HEK293 (cell line): ENCODE data around the gene CTCFL.

Experiments used
- CTCF ChIA-PET: fragments of 350-600 bp; formaldehyde crosslinking; extraction: SDS; loops from one replicate; lab custom pipeline; 2021; ENCODE audit warnings: antibody characterized with exemption; lab: Yijun Ruan, JAX
- POLR2A ChIA-PET: fragments of 300-600 bp; formaldehyde crosslinking; extraction: SDS; loops from one replicate; lab custom pipeline; 2020; ENCODE audit warnings: antibody characterized with exemption, inconsistent platforms; lab: Yijun Ruan, JAX
- H3K27ac ChIP-seq: fragments of 200-500 bp; sonication (Bioruptor generic); 2 replicates; pipeline ENCODE4 v1.5.1; 2014; ENCODE audit warnings: low read depth, low read length, control low read depth, inconsistent platforms; ENCODE audit errors: extremely low read depth
- H3K36me3 ChIP-seq, 2 experiments: fragments of 200-500 bp in 1 of 2; sonication (Bioruptor generic) in 1 of 2; 1 replicate in 1 of 2; 2 replicates in 1 of 2; pipeline ENCODE4 v1.5.1; 2014 to 2017; ENCODE audit warnings: inconsistent platforms in 2 of 2, low read length in 2 of 2; ENCODE audit not compliant: control insufficient read depth in 2 of 2, insufficient read depth in 1 of 2
- H3K4me1 ChIP-seq: fragments of 200-500 bp; sonication (Bioruptor generic); 2 replicates; pipeline ENCODE4 v1.5.1; 2014; ENCODE audit warnings: mild to moderate bottlenecking, low read length, inconsistent platforms; ENCODE audit not compliant: control insufficient read depth, insufficient read depth
- H3K4me3 ChIP-seq: 2 replicates; pipeline ENCODE4 v1.5.1; 2011; ENCODE audit warnings: low read depth, mild to moderate bottlenecking, control low read depth, low read length, moderate library complexity
- H3K9me3 ChIP-seq: fragments of 200-500 bp; sonication (Bioruptor generic); 2 replicates; pipeline ENCODE4 v1.5.1; 2014; ENCODE audit warnings: low read depth, low read length, inconsistent platforms; ENCODE audit not compliant: control insufficient read depth, insufficient read depth
- BCL11B ChIP-seq: fragments of 450-650 bp; formaldehyde crosslinking; IDR thresholded peaks from 2 replicates; pipeline ENCODE4 v1.5.1; 2016; ENCODE audit warnings: low read depth, missing biosample characterization, missing genetic modification characterization
- OVOL3 ChIP-seq: fragments of 450-650 bp; formaldehyde crosslinking; IDR thresholded peaks from 2 replicates; pipeline ENCODE4 v1.5.1; 2016; ENCODE audit warnings: missing biosample characterization, missing genetic modification characterization
- PRDM6 ChIP-seq: fragments of 450-650 bp; formaldehyde crosslinking; IDR thresholded peaks from 2 replicates; pipeline ENCODE4 v1.5.1; 2017; ENCODE audit warnings: missing biosample characterization, missing genetic modification characterization
- SCRT1 ChIP-seq: fragments of 450-650 bp; formaldehyde crosslinking; IDR thresholded peaks from 2 replicates; pipeline ENCODE4 v1.5.1; 2016; ENCODE audit warnings: missing biosample characterization, missing genetic modification characterization, borderline replicate concordance
- SETDB1 ChIP-seq: IDR thresholded peaks from one replicate; pipeline ENCODE4 v1.6.1; 2017; ENCODE audit warnings: mild to moderate bottlenecking, low read length, moderate library complexity, mixed read lengths; ENCODE audit not compliant: insufficient read length
- TCF7L2 ChIP-seq: IDR thresholded peaks from 2 replicates; pipeline ENCODE4 v1.6.1; 2011; ENCODE audit warnings: low read depth, mild to moderate bottlenecking, inconsistent platforms, low read length, moderate library complexity, borderline replicate concordance
- YY1 ChIP-seq: fragments of 450-650 bp; formaldehyde crosslinking; IDR thresholded peaks from 2 replicates; pipeline ENCODE4 v1.5.1; 2018; ENCODE audit warnings: missing biosample characterization, missing genetic modification characterization
- ZNF10 ChIP-seq: fragments of 450-650 bp; formaldehyde crosslinking; IDR thresholded peaks from 2 replicates; pipeline ENCODE4 v1.5.1; 2017; ENCODE audit warnings: missing biosample characterization, missing genetic modification characterization
- ZNF133 ChIP-seq: fragments of 450-650 bp; formaldehyde crosslinking; IDR thresholded peaks from 2 replicates; pipeline ENCODE4 v1.5.1; 2016; ENCODE audit warnings: missing biosample characterization, missing genetic modification characterization
- ZNF449 ChIP-seq: fragments of 450-650 bp; formaldehyde crosslinking; IDR thresholded peaks from 2 replicates; pipeline ENCODE4 v1.5.1; 2017; ENCODE audit warnings: missing biosample characterization, mild to moderate bottlenecking, missing genetic modification characterization, moderate library complexity
- ZNF530 ChIP-seq: fragments of 450-650 bp; formaldehyde crosslinking; IDR thresholded peaks from 2 replicates; pipeline ENCODE4 v1.5.1; 2016; ENCODE audit warnings: low read depth, missing biosample characterization, missing genetic modification characterization
- ZNF791 ChIP-seq: fragments of 450-650 bp; formaldehyde crosslinking; IDR thresholded peaks from 2 replicates; pipeline ENCODE4 v1.5.1; 2016; ENCODE audit warnings: missing biosample characterization, missing genetic modification characterization
- ZSCAN23 ChIP-seq: fragments of 450-650 bp; formaldehyde crosslinking; IDR thresholded peaks from 2 replicates; pipeline ENCODE4 v1.5.1; 2016; ENCODE audit warnings: missing biosample characterization, missing genetic modification characterization
- TF ChIP-seq, protein P1 (sequence below): fragments of 450-650 bp; formaldehyde crosslinking; IDR thresholded peaks from 2 replicates; pipeline ENCODE4 v1.5.1; 2016; ENCODE audit warnings: missing biosample characterization, missing genetic modification characterization, borderline replicate concordance
- TF ChIP-seq, protein P2 (sequence below): fragments of 450-650 bp; formaldehyde crosslinking; IDR thresholded peaks from 2 replicates; pipeline ENCODE4 v1.5.1; 2016; ENCODE audit warnings: missing biosample characterization, missing genetic modification characterization
- TF ChIP-seq, protein P3 (sequence below): fragments of 450-650 bp; formaldehyde crosslinking; IDR thresholded peaks from 2 replicates; pipeline ENCODE4 v1.5.1; 2016; ENCODE audit warnings: missing biosample characterization, missing genetic modification characterization
- TF ChIP-seq, protein P4 (sequence below): fragments of 450-650 bp; formaldehyde crosslinking; IDR thresholded peaks from 2 replicates; pipeline ENCODE4 v1.5.1; 2016; ENCODE audit warnings: missing biosample characterization, missing genetic modification characterization
- TF ChIP-seq, protein P5 (sequence below): fragments of 450-650 bp; formaldehyde crosslinking; IDR thresholded peaks from 2 replicates; pipeline ENCODE4 v1.5.1; 2016; ENCODE audit warnings: missing biosample characterization, missing genetic modification characterization

CTCFL gene

DNA sequence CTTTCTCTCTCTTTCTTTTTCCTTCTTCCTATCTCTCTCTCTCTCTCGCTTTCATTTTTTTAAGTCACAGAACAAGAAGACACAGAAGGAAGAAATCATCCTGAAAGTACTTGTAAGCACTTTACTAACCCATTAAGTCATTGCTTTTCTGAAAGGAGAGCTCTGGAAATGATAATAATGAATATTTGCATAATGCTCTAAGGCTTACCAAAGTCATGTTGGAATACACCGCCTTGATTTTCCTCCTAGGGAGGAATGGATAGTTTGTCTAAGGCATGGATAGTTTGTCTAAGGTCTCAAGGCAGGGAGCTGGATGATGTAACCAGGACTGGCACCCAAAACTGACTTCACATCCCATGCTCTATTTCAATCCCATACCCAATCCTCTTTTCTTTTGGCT lies 12.9 kb upstream of the CTCFL start (continued):
- no peak for TF ChIP-seq OVOL3

GRCh38 chr20:57536771-57537724 lies 12.1 kb upstream of the CTCFL start:
- Histone ChIP-seq H3K36me3 (no peaks in the 10 kb centered on the region), H3K4me3 (no peak overlapping the region), H3K4me1 (no peaks in the 10 kb centered on the region), H3K27ac (no peak overlapping the region), H3K9me3 (no peaks in the 10 kb centered on the region)
- CTCF ChIA-PET, result interaction anchor here (0.8 to 1.5 kb wide), 5 partner anchors 7 to 59 kb away, joined by 3 to 4 read pairs (median 3); partner anchors contain the start of gene PCK1
- no peak for TF ChIP-seq ZNF449 (tag by site-specific recombination)
- no peak for TF ChIP-seq PRDM6 (tag by site-specific recombination)
- no peak for TF ChIP-seq TCF7L2
- TF ChIP-seq ZNF133 (tag by site-specific recombination), result no peak
- TF ChIP-seq ZNF530 (tag by site-specific recombination), result no peak
- TF ChIP-seq, protein P1, sequence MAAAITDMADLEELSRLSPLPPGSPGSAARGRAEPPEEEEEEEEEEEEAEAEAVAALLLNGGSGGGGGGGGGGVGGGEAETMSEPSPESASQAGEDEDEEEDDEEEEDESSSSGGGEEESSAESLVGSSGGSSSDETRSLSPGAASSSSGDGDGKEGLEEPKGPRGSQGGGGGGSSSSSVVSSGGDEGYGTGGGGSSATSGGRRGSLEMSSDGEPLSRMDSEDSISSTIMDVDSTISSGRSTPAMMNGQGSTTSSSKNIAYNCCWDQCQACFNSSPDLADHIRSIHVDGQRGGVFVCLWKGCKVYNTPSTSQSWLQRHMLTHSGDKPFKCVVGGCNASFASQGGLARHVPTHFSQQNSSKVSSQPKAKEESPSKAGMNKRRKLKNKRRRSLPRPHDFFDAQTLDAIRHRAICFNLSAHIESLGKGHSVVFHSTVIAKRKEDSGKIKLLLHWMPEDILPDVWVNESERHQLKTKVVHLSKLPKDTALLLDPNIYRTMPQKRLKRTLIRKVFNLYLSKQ, result no peak
- no peak for TF ChIP-seq ZSCAN23
- TF ChIP-seq, protein P2, sequence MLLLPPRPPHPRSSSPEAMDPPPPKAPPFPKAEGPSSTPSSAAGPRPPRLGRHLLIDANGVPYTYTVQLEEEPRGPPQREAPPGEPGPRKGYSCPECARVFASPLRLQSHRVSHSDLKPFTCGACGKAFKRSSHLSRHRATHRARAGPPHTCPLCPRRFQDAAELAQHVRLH, result no peak
- TF ChIP-seq BCL11B (tag by site-specific recombination), result no peak
- TF ChIP-seq ZNF791 (tag by site-specific recombination), result no peak
- no peak for TF ChIP-seq ZNF10 (tag by site-specific recombination)
- TF ChIP-seq, protein P3, sequence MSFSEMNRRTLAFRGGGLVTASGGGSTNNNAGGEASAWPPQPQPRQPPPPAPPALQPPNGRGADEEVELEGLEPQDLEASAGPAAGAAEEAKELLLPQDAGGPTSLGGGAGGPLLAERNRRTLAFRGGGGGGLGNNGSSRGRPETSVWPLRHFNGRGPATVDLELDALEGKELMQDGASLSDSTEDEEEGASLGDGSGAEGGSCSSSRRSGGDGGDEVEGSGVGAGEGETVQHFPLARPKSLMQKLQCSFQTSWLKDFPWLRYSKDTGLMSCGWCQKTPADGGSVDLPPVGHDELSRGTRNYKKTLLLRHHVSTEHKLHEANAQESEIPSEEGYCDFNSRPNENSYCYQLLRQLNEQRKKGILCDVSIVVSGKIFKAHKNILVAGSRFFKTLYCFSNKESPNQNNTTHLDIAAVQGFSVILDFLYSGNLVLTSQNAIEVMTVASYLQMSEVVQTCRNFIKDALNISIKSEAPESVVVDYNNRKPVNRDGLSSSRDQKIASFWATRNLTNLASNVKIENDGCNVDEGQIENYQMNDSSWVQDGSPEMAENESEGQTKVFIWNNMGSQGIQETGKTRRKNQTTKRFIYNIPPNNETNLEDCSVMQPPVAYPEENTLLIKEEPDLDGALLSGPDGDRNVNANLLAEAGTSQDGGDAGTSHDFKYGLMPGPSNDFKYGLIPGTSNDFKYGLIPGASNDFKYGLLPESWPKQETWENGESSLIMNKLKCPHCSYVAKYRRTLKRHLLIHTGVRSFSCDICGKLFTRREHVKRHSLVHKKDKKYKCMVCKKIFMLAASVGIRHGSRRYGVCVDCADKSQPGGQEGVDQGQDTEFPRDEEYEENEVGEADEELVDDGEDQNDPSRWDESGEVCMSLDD (tag by site-specific recombination), result no peak
- POLR2A ChIA-PET, result no interaction called here

DNA sequence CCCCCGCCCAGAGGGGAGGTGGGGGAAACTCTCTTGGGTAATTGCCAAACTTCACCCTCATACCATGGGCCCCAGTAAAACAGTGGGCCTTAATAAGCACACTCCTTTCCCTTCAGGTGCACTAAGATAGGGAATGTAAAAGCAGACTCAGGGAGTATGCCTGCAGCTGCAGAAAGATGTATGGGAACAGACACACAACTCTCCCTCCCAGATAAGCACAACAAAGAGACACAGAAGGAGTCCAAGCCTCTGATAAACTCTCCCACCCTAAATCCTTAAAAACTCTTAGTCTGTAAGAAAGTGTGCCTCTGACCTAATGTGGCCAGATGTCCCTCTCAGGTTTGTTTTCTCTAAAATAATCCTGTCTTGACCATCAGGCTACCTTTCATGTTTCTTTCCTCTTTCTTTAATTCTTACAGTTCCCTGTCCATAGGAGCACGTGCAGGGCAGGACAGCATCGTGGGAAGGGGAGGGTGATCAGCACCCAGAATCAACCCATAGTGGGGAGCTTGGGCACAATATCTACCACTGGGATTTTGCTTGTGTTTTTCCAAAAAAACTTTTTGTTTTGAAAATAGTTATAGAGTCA lies 11.3 kb upstream of the CTCFL start:
- ChIA-PET POLR2A (no interaction called here), CTCF (no interaction called here)
- Histone ChIP-seq H3K4me1 (no peaks in the 10 kb centered on the region), H3K9me3 (no peaks in the 10 kb centered on the region), H3K27ac (no peak overlapping the region), H3K36me3 (no peaks in the 10 kb centered on the region), H3K4me3 (no peak overlapping the region)
- TF ChIP-seq YY1 (tag by site-specific recombination) (0 out of 2 replicates have a peak, but pooled peaks have one; percentile 22), SETDB1 (peak; percentile 95), SCRT1 (tag by site-specific recombination) (no peak)
- TF ChIP-seq, protein P4, sequence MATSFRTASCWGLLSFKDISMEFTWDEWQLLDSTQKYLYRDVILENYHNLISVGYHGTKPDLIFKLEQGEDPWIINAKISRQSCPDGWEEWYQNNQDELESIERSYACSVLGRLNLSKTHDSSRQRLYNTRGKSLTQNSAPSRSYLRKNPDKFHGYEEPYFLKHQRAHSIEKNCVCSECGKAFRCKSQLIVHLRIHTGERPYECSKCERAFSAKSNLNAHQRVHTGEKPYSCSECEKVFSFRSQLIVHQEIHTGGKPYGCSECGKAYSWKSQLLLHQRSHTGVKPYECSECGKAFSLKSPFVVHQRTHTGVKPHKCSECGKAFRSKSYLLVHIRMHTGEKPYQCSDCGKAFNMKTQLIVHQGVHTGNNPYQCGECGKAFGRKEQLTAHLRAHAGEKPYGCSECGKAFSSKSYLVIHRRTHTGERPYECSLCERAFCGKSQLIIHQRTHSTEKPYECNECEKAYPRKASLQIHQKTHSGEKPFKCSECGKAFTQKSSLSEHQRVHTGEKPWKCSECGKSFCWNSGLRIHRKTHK (tag by site-specific recombination), result peak; percentile 38; the same call in 1 of the 2 replicates
- TF ChIP-seq, protein P5, sequence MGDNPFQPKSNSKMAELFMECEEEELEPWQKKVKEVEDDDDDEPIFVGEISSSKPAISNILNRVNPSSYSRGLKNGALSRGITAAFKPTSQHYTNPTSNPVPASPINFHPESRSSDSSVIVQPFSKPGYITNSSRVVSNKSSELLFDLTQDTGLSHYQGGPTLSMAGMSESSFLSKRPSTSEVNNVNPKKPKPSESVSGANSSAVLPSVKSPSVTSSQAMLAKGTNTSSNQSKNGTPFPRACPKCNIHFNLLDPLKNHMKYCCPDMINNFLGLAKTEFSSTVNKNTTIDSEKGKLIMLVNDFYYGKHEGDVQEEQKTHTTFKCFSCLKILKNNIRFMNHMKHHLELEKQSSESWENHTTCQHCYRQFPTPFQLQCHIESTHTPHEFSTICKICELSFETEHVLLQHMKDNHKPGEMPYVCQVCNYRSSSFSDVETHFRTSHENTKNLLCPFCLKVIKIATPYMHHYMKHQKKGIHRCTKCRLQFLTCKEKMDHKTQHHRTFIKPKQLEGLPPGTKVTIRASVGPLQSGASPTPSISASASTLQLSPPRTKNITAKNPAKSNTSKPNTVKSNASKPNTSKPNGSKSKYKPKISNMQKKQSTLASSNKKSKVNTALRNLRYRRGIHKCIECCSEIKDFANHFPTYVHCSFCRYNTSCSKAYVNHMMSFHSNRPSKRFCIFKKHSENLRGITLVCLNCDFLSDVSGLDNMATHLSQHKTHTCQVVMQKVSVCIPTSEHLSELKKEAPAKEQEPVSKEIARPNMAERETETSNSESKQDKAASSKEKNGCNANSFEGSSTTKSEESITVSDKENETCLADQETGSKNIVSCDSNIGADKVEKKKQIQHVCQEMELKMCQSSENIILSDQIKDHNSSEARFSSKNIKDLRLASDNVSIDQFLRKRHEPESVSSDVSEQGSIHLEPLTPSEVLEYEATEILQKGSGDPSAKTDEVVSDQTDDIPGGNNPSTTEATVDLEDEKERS, result 0 out of 2 replicates have a peak, but pooled peaks have one; percentile 33
